HG03159 (cell line): Measurements from ENCODE around the gene DGKI.
"Not testable (repeated sequence)": the region's sequence is repeated elsewhere in the genome, so short reads cannot be mapped to it uniquely, and the experiment has no call there.

Source experiments
- ATAC-seq: cut with Tn5 transposase; IDR thresholded peaks from one replicate; pipeline ENCODE4 v1.9.1; 2021; ENCODE audit warnings: mild to moderate bottlenecking, moderate library complexity; ENCODE audit not compliant: unreplicated experiment

The DGKI gene

GRCh38 chr7:137747359-137748031 is 99.3 kb downstream of the DGKI start:
- no peak for ATAC-seq

- ATAC-seq = no peak
These were observed 103.8 kb downstream of the DGKI start for GRCh38 chr7:137743021-137743420.

- no peak for ATAC-seq
These were observed 104.7 kb downstream of the DGKI start for GRCh38 chr7:137742051-137742450.

DNA sequence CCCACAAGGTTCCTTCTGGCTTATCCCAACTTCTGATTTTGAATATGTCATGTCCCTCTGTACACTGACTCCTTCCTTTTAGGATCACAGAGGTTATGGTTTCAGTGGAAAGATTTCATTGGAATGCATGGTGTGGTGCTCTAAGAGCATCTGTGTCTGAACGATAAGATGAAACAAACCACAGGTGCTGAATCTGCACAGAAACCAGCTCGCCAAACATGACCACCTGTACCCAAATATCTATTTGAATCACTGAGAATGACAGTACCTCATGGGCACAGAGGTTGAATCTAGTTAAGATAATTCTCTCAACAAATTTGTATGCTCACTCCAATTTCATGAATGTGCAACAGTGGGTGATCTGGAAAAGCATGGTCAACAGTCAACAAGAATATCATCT is 105.3 kb downstream of the DGKI start:
- ATAC-seq = no peak

DNA sequence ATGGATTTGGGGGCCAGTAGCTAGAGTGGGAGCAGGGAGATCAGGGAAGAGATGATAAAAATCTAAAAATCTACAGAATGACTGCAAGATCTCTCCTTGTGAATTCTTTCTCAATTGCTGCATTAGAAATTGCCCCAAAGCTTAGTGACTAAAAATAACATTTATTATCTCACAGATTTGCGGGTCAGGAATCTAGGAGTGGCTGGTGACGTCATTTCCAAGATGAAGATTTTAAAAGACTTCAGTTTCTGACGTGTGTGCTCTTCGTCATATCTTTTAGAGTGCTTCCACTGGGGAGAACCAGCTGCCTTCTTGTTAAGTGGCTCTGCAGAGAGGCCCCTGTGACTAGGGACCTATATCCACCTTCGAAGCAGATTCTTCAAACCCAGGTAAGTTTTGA is 112.6 kb downstream of the DGKI start:
- ATAC-seq = no peak

- no peak for ATAC-seq
These were observed 114.6 kb downstream of the DGKI start for GRCh38 chr7:137732168-137732567.

DNA sequence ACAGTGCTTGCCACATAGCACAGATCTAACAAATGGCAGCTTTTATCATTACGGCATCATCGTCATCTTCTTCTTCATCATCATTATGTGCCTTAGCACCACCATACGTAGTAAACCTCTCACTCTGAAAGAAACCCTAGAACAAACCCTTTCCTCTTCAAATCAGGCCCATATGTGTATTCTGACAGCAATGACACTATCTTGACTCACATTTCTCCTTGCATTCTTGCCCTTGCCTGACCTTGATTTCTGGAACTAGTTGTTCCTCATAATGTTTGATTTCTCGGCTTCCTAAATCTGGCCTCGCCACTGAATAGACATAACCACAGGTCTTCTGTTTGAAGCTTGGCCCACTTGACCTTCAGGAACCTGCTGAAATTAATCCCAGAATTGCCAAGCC is 115.3 kb downstream of the DGKI start:
- no peak for ATAC-seq

DNA sequence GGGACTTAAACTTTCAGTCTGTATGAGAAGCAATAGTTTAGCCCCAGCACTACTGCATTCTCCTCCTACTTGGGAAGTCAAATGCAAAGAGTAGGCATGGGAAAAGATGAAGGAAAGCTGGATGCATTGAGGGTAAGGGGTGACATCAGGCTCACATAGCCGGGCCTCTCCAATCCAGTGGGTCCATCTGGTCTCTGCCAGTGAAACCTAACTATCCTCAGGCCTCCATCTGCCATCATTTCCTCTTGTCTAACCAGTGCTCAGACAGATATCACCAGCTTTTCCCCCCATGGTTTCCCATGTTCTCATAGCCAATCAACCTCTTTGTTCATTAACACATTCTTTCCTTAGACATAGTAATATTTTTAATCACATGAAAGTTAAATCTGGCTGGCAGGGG is 118.3 kb downstream of the DGKI start:
- ATAC-seq = no peak

DNA sequence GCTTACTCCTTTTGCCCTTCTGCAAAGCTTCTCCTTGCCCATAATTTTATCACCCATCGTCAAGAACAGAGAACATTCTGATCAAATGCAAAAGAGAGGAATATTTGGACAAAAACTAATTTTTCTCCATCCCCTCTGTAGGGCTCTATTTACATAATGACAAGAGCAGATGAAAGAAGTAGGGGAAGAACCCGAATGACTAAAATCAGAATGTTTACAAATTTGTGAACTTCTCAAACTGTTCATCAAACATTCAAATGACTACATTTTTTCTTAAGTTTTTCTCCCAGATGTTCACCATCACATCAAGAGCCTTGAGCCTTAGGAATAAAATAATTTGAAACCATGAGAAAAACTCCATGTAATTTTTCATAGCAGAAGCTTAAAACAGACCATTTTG is 119.4 kb downstream of the DGKI start:
- no peak for ATAC-seq

GRCh38 chr7:137718355-137718754 is 128.4 kb downstream of the DGKI start:
- no peak for ATAC-seq

DNA sequence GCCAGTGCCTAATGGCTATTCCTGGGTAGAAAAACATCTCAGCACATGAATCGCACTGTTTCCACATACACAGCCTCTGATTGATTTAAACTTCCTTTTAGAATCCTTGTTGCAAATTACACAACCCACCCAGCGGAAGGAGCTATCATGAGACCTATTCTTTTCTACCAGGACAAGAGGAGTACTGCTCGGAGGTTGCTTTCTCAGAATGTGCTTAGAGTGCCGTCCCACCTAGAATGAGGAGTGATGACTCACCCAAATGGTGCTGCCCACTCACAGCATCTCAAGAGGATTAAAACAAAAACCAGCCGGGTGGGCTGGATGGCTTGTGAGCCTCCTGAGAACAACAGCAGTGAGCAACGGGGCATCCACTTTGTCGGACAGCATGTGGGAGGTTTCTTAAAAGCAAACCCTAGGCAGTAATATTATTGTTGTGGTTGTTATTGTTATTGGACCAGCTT is 128.9 kb downstream of the DGKI start:
- ATAC-seq = no peak

GRCh38 chr7:137717045-137717444 is 129.7 kb downstream of the DGKI start:
- ATAC-seq = no peak

DNA sequence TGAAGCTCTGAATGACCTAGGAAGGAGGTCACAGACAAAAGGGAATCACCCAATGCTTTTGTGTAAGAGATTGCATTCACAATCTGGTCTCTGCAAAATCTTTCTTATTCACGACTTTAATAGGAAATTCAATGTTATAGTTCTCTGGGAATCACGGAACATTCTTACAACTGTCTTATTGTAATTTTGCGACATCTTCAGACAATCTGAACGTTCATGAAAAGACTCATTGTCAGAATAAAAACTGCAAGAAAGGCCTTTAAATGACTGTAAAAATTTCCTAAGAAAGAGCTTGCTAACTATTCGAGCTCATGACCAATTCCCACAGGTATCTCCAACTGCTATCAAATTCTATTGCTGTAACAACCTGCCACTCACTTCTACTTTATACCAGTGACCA is 130.7 kb downstream of the DGKI start:
- ATAC-seq = no peak

DNA sequence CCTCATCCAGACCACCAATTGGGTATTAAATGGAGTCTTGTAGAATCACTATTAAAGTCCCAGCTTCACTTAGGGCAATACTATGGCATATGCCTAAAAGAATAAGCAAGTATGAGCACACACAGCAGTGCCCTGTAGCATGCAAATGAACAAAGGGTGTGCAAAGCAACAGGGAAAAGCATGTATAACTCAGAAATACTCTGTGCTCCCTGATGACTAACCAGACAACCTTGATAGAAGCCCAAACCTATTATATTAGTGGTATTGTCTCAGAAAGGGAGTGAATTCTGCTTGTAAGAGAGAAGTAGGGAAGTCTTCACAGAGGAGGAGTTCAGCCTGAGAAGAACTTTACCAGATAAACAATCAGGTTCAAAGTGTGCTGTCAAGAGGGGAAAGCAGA is 131.2 kb downstream of the DGKI start:
- no peak for ATAC-seq

GRCh38 chr7:137715121-137715520 is 131.7 kb downstream of the DGKI start:
- no peak for ATAC-seq

DNA sequence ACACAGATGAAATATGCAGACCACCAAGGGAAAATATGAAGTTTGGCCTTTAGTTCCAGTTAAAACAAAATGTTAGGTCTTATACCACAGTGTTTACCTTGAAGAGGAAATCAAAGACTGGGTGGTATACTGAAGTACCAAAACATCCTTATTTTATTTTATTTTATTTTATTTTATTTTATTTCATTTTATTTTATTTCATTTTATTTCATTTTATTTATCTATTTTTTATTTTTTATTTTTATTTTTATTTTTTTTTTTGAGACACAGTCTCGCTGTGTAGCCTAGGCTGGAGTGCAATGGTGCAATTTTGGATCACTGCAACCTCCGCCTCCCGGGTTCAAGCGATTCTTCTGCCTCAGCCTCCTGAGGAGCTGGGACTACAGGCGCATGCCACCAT is 140.4 kb downstream of the DGKI start:
- not testable (repeated sequence) for ATAC-seq

DNA sequence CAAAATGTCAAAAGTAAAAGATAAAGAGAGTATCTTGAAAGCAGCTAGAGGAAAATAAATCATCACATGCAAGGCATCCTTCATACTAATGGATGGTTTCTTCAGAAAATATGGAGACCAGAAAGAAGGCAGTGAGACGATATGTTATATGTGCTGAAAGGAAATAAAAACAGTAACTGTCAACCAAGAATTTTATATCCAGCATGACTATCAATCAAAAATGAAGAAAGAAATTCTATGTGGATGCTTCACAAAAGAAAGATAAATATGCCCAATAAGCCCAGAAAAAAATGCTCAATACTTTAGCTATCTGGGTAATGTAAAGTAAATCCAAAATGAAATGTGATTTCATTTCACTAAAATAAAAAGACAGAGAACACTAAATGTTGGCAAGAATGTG is 142.1 kb downstream of the DGKI start:
- ATAC-seq = no peak

DNA sequence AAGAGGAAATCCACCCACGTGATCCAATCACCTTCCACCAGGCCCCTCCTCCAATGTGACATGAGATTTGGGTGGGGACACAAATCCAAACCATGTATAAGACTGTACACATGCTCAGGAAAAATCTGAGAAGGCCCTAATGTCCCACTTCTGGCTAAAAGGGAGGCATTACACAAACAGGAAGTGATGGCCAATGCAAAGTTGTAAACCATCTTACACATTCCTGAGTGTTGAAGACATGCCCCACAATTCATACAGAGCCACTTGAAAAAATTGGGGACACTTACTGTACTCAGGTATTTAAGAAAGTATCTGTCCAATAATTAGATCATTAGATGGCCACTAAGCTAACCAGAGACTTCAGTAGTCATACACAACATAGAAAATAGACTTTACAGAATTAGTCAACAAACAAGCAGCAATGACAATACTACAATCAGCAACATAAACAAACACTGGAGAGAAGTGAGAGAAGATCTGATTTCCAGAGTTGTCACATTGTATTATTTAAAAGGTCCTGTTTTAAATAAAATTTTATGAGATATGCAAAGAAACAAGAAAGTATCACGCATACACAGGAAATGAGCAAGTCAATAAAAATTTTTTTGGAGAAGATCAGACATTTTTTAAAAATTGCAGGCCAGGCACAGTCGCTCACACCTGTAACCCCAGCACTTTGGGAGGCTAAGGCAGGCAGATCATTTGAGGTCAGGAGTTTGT is 143.3 kb downstream of the DGKI start:
- no peak for ATAC-seq

DNA sequence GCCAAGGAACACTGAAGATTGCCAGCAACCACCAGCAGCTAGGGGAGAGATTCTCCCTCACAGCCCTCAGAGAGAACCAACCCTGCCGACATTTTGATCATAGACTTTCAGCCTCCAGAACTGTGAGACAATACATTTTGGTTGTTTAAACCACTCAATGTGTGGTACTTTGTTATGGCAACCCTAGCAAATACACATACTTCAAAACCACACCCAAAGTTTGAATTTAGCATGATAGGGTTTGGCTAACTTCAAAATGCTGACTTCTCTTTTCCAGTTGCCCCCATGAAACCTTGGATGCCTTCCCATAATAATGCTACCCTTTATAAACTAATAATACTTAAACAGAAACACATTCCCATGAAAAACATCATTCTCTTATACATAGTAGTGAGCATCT is 149.8 kb downstream of the DGKI start:
- no peak for ATAC-seq

DNA sequence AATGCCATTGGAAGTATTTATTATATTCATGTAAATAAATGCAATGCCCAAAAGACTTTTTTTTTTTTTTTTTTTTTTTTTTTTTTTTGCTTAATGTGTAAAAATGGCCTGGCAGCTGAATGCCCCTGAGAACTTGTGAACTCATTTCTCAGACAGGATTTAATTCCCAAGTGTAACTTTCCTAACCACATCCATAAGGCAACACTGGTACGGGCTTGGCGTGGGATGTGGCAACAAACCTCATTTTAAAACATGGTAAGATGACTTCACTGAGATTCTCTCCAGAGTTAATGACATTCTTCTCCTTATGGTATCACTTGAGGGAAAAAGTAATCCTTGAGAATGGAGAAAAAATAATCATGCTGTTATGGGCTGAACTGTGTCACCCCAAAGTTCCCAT is 150.4 kb downstream of the DGKI start:
- ATAC-seq = no peak

GRCh38 chr7:137695942-137696341 is 150.8 kb downstream of the DGKI start:
- no peak for ATAC-seq

DNA sequence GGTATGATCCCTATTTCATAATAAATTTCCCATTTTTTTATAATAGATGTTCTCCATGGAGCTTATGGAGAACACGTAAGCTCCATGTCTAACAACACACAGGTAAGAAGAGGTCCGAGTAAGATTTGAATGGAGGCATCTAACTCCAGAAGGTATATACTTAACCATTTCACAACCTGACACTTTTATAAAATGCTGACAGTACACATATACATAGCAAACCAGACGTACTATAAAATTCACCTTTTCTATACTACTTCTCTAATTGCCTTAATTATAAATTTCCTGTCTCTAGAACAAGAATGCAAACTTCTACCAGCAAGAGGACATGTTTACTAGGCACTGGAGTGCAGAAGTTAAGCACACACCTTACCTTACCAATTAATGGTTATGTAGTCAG is 151.3 kb downstream of the DGKI start:
- no peak for ATAC-seq

GRCh38 chr7:137694405-137694804 is 152.4 kb downstream of the DGKI start:
- peak; percentile 62 for ATAC-seq
